HepG2 (cell line): ENCODE data around the gene ADAT3. TPM values are rescaled to one million over a fixed set of nuclear protein-coding genes. Genes with fewer than 3 reads are reported as not detected.

Source experiments
- ATAC-seq: fragments of 200-7000 bp; cut with Tn5 transposase; 3 replicates; pipeline ENCODE4 v1.9.1; 2020; ENCODE audit warnings: mild to moderate bottlenecking, moderate library complexity
- BruUV-seq: library from RNA; stranded (reverse); fragments of 400-500 nt; replicated peaks from 2 replicates; lab custom pipeline; 2021; lab: Mats Ljungman, UMichigan
- CTCF ChIA-PET: fragments of 300-600 bp; formaldehyde crosslinking; extraction: SDS; loops from one replicate; lab custom pipeline; 2021; ENCODE audit warnings: low total read pairs, inconsistent platforms, low intra/inter-chr PET ratio; lab: Yijun Ruan, JAX
- POLR2A ChIA-PET: fragments of 350-600 bp; sonication (Branson Sonifier 250); formaldehyde crosslinking; loops from one replicate; lab custom pipeline; 2020; ENCODE audit warnings: antibody characterized with exemption, inconsistent platforms; lab: Yijun Ruan, JAX
- DNase-seq: peaks from one replicate; pipeline ENCODE4 v3.0.0-alpha.2; 2015; ENCODE audit warnings: low spot score
- FAIRE-seq: peaks from 3 replicates; lab custom pipeline; 2011; peaks lifted over from hg19 to GRCh38; lab: Jason Lieb, UNC
- H2AFZ ChIP-seq: one replicate; pipeline ENCODE4 v1.6.1; 2011; ENCODE audit warnings: low read length, inconsistent platforms
- H3K27ac ChIP-seq: fragments of 300-600 bp; 3 replicates; pipeline ENCODE4 v1.8.0; 2011; ENCODE audit warnings: mixed run types, mild to moderate bottlenecking, mixed read lengths, low read length, inconsistent platforms; ENCODE audit not compliant: insufficient read depth; ENCODE audit errors: extremely low read length
- H3K27me3 ChIP-seq, 2 experiments: fragments of 200-600 bp in 1 of 2; 2 replicates in 1 of 2; 3 replicates in 1 of 2; pipeline versions ENCODE4 v1.6.0 to v1.8.0; 2011; ENCODE audit warnings: low read length in 2 of 2, mild to moderate bottlenecking in 2 of 2, moderate library complexity in 2 of 2, inconsistent platforms in 1 of 2; ENCODE audit not compliant: insufficient read depth in 2 of 2, control insufficient read depth in 1 of 2
- H3K36me3 ChIP-seq, 2 experiments: fragments of 200-600 bp in 1 of 2; replicated peaks in 1 of 2; 2 replicates in 1 of 2; 3 replicates in 1 of 2; pipeline versions ENCODE4 v1.5.1 to v1.8.0; 2011; ENCODE audit warnings: low read length in 2 of 2, inconsistent platforms in 1 of 2; ENCODE audit not compliant: insufficient read depth in 2 of 2, control insufficient read depth in 1 of 2
- H3K4me1 ChIP-seq: 2 replicates; pipeline ENCODE4 v1.5.1; 2012; ENCODE audit warnings: low read length, inconsistent platforms; ENCODE audit not compliant: insufficient read depth
- H3K4me2 ChIP-seq: 2 replicates; pipeline ENCODE4 v1.6.0; 2011; ENCODE audit warnings: low read depth, low read length, inconsistent platforms
- H3K4me3 ChIP-seq, 3 experiments: fragments of 200-600 bp in 1 of 3; sonication (generic), shearing (Covaris generic) in 1 of 3; replicated peaks in 1 of 3; 2 replicates each; pipeline ENCODE4 v1.5.1; 2011 to 2016; ENCODE audit warnings: low read length in 3 of 3, inconsistent platforms in 2 of 3, low read depth in 2 of 3, mild to moderate bottlenecking in 2 of 3, control low read depth in 1 of 3, mixed read lengths in 1 of 3; ENCODE audit not compliant: insufficient read depth in 1 of 3
- H3K79me2 ChIP-seq: one replicate; pipeline ENCODE4 v1.6.1; 2011; ENCODE audit warnings: low read length, inconsistent platforms; ENCODE audit not compliant: insufficient read depth
- H3K9ac ChIP-seq: 2 replicates; pipeline ENCODE4 v1.6.0; 2011; ENCODE audit warnings: mild to moderate bottlenecking, low read depth, low read length, inconsistent platforms; ENCODE audit not compliant: insufficient read depth
- H3K9me3 ChIP-seq: 2 replicates; pipeline ENCODE4 v1.5.1; 2012; ENCODE audit warnings: mild to moderate bottlenecking, low read length
- H4K20me1 ChIP-seq: 2 replicates; pipeline ENCODE4 v1.6.0; 2011; ENCODE audit warnings: inconsistent platforms, mild to moderate bottlenecking, low read length, moderate library complexity; ENCODE audit not compliant: insufficient read depth
- ETV5 ChIP-seq: IDR thresholded peaks from 2 replicates; pipeline ENCODE4 v1.6.1; 2018; ENCODE audit warnings: missing biosample characterization, missing genetic modification reagents, inconsistent platforms, borderline replicate concordance
- HHEX ChIP-seq: IDR thresholded peaks from 2 replicates; pipeline ENCODE4 v1.6.1; 2016; ENCODE audit warnings: control low read depth
- MXD1 ChIP-seq: sonication (generic); formaldehyde crosslinking; IDR thresholded peaks from 2 replicates; pipeline ENCODE4 v1.4.0; 2020; ENCODE audit warnings: mild to moderate bottlenecking, missing genetic modification reagents
- MXD3 ChIP-seq: IDR thresholded peaks from 2 replicates; pipeline ENCODE4 v1.6.1; 2016; ENCODE audit warnings: mild to moderate bottlenecking, missing biosample characterization, missing genetic modification reagents
- NFYC ChIP-seq: IDR thresholded peaks from 2 replicates; pipeline ENCODE4 v1.6.1; 2016; ENCODE audit warnings: missing genetic modification reagents, missing compliant biosample characterization
- PHF20 ChIP-seq: sonication (generic); formaldehyde crosslinking; IDR thresholded peaks from 2 replicates; pipeline ENCODE4 v1.5.0; 2020; ENCODE audit warnings: mild to moderate bottlenecking, missing genetic modification reagents
- TMF1 ChIP-seq: sonication (generic); formaldehyde crosslinking; IDR thresholded peaks from 2 replicates; pipeline ENCODE4 v1.8.1; 2022; ENCODE audit warnings: low read depth, missing genetic modification reagents
- ZKSCAN8 ChIP-seq: IDR thresholded peaks from 2 replicates; pipeline ENCODE4 v1.6.1; 2016; ENCODE audit warnings: borderline replicate concordance, missing genetic modification reagents, missing compliant biosample characterization
- ZNF572 ChIP-seq: sonication (generic); formaldehyde crosslinking; IDR thresholded peaks from 2 replicates; pipeline ENCODE4 v1.5.1; 2020; ENCODE audit warnings: mild to moderate bottlenecking, missing genetic modification reagents
- ZNF672 ChIP-seq: sonication (generic); formaldehyde crosslinking; IDR thresholded peaks from 2 replicates; pipeline ENCODE4 v1.8.1; 2022; ENCODE audit warnings: missing genetic modification reagents
- WGBS: methylation state at CpG from one replicate; pipeline ENCODE4 v1.1.6; 2017; ENCODE audit warnings: low lambda C conversion rate; 5-methylcytosine and 5-hydroxymethylcytosine counted together
- in situ Hi-C: cut with HindIII; loops from 2 replicates; pipeline ENCODE4 v1.10.0; 2017; ENCODE audit warnings: low pct_unique_long_range_greater_than_20kb; ENCODE audit not compliant: extremely low pct_ligation_motif_present
- intact Hi-C: fragments of 100-400 bp; cut with micrococcal nuclease; formaldehyde crosslinking; loops from one replicate; pipeline ENCODE4 v1.10.0; 2022; ENCODE audit not compliant: unreplicated experiment
- polyA plus RNA-seq, 8 experiments: library from polyadenylated mRNA; depleted of rRNA in 3 of 8; stranded (reverse) in 7 of 8; unstranded in 1 of 8; fragments of >200 nt; fragmentation: Illumina TruSeq in 4 of 8; extraction: Trizol in 4 of 8; gene quantifications; 2 replicates each; pipeline versions ENCODE4 v1.2.1 to v1.2.3, GENCODE V29; 2011 to 2016; ENCODE audit warnings: low read depth in 4 of 8, missing spikeins in 1 of 8, mixed read lengths in 1 of 8; ENCODE audit not compliant: insufficient read depth in 1 of 8
- total RNA-seq, 5 experiments: library from RNA; depleted of rRNA; stranded (reverse); fragments of >200 nt; fragmentation: Illumina TruSeq; extraction: Trizol; gene quantifications; 2 replicates each; pipeline ENCODE4 v1.2.3, GENCODE V29; 2016; ENCODE audit warnings: low read depth in 1 of 5

Gene ADAT3
- total and polyA plus RNA-seq, 2 of the 13 experiments (the other 11 are each of a cell fraction or from before 2014, with no cell fraction given): 0.95 to 3.5 TPM

- 0 out of 5 replicates have a peak, but pooled peaks cover 2 to 3% of the 10 kb centered on the region in 2 experiments for H3K36me3 ChIP-seq
- CTCF ChIA-PET: no interaction called here
- in situ Hi-C loops: no loop called here
- TF ChIP-seq PHF20 (CRISPR knock-in tag) (no peak), ZNF572 (no peak), HHEX (CRISPR knock-in tag) (no peak), MXD3 (CRISPR knock-in tag) (no peak), ZNF672 (no peak)
- TF ChIP-seq, all 625 proteins: peak for 0
- ATAC-seq (no peak), DNase-seq (no peak), FAIRE-seq (no peak)
- Histone ChIP-seq H3K4me2 (peak overlapping the region; percentile 65), H3K4me3 (peak overlapping the region in 2 of 3 experiments; percentile 16 to 52; a peak in 2 of 6 replicates), H3K9me3 (no peaks in the 10 kb centered on the region), H3K9ac (peak overlapping the region; percentile 53; the same call in 1 of the 2 replicates), H3K4me1 (peaks cover 52% of the 10 kb centered on the region), H2AFZ (no peak overlapping the region), H3K27ac (peak overlapping the region; percentile 69), H4K20me1 (peaks cover 54% of the 10 kb centered on the region), H3K27me3 (no peaks in the 10 kb centered on the region; a peak in 1 of 5 replicates), H3K79me2 (peaks cover 62% of the 10 kb centered on the region)
- intact Hi-C loops: no loop called here
- WGBS: 70% methylated on average over 10 of the region's 16 CpGs
- POLR2A ChIA-PET: interaction anchor here (0.7 to 1.7 kb wide), 7 partner anchors 11 to 367 kb away, joined by 3 to 6 read pairs (median 4); no protein-coding TSS in a partner anchor
- BruUV-seq: no TSS peak
Observed at GRCh38 chr19:1857648-1858326, 47.4 kb upstream of the ADAT3 start.

GRCh38 chr19:1858412-1859081 lies 46.7 kb upstream of the ADAT3 start:
- peaks cover 49% of the 10 kb centered on the region for H4K20me1 ChIP-seq
- in situ Hi-C loops: no loop called here
- no peaks in the 10 kb centered on the region for H3K9me3 ChIP-seq
- DNase-seq: no peak
- H3K27ac ChIP-seq: peak overlapping the region; percentile 69
- peak overlapping the region in 1 of 3 experiments; percentile 52; a peak in 1 of 6 replicates for H3K4me3 ChIP-seq
- POLR2A ChIA-PET: interaction anchor here (0.5 to 1.7 kb wide), 2 partner anchors 17 to 18 kb away, joined by 3 to 6 read pairs; no protein-coding TSS in a partner anchor
- whole genome bisulfite sequencing: 75% methylated on average over 4 of the region's 10 CpGs
- no TSS peak for BruUV-seq
- TF ChIP-seq MXD1 (CRISPR knock-in tag) (0 out of 2 replicates have a peak, but pooled peaks have one; percentile 8), ETV5 (CRISPR knock-in tag) (no peak), TMF1 (no peak), NFYC (no peak), ZKSCAN8 (peak; percentile 54; the same call in 1 of the 2 replicates)
- CTCF ChIA-PET: no interaction called here
- H3K36me3 ChIP-seq: 0 out of 5 replicates have a peak, but pooled peaks cover 2 to 3% of the 10 kb centered on the region in 2 experiments
- no peak for ATAC-seq
- peaks cover 63% of the 10 kb centered on the region for H3K79me2 ChIP-seq
- H3K9ac ChIP-seq: no peak overlapping the region
- no peak for FAIRE-seq
- no peak overlapping the region for H2AFZ ChIP-seq
- no peaks in the 10 kb centered on the region; a peak in 1 of 5 replicates for H3K27me3 ChIP-seq
- H3K4me2 ChIP-seq: peak overlapping the region; percentile 65; the same call in 1 of the 2 replicates
- intact Hi-C loops: no loop called here
- H3K4me1 ChIP-seq: peaks cover 45% of the 10 kb centered on the region
